Neuronal stem cell (in vitro differentiated cells): Measurements from ENCODE around the gene AFAP1.
A peak's percentile ranks its signal among the peaks of the same experiment; 100 is the strongest.

Experiments used
- DNase-seq: peaks from one replicate; pipeline ENCODE4 v3.0.0-alpha.2; 2013; ENCODE audit warnings: low spot score
- H2AFZ ChIP-seq: one replicate; pipeline ENCODE4 v1.6.1; 2013; ENCODE audit warnings: mild to moderate bottlenecking, low read length, inconsistent platforms
- H2AK5ac ChIP-seq: 2 replicates; pipeline ENCODE4 v1.6.1; 2013; ENCODE audit warnings: low read depth, mild to moderate bottlenecking, inconsistent platforms, low read length, moderate library complexity, mixed read lengths
- H2BK120ac ChIP-seq: 2 replicates; pipeline ENCODE4 v1.6.1; 2013; ENCODE audit warnings: low read depth, mild to moderate bottlenecking, inconsistent platforms, low read length, moderate library complexity, mixed read lengths
- H2BK12ac ChIP-seq: one replicate; pipeline ENCODE4 v1.6.1; 2013; ENCODE audit warnings: low read length, inconsistent platforms
- H2BK15ac ChIP-seq: 2 replicates; pipeline ENCODE4 v1.6.1; 2013; ENCODE audit warnings: mild to moderate bottlenecking, low read length, inconsistent platforms, mixed read lengths
- H2BK5ac ChIP-seq: one replicate; pipeline ENCODE4 v1.6.1; 2013; ENCODE audit warnings: inconsistent platforms, mild to moderate bottlenecking, low read length, moderate library complexity
- H3K14ac ChIP-seq: one replicate; pipeline ENCODE4 v1.6.1; 2013; ENCODE audit warnings: low read length, inconsistent platforms
- H3K18ac ChIP-seq: 2 replicates; pipeline ENCODE4 v1.6.1; 2013; ENCODE audit warnings: low read length, inconsistent platforms
- H3K23ac ChIP-seq: 2 replicates; pipeline ENCODE4 v1.6.1; 2013; ENCODE audit warnings: low read depth, mild to moderate bottlenecking, mixed read lengths, low read length, inconsistent platforms; ENCODE audit not compliant: poor library complexity
- H3K27ac ChIP-seq: replicated peaks from 3 replicates; pipeline ENCODE4 v1.5.1; 2013; ENCODE audit warnings: low read length, inconsistent platforms
- H3K27me3 ChIP-seq, 3 experiments: 2 replicates each; pipeline ENCODE4 v1.6.1; 2013; ENCODE audit warnings: low read length in 3 of 3, mild to moderate bottlenecking in 2 of 3, inconsistent platforms in 1 of 3, low read depth in 1 of 3, mixed read lengths in 1 of 3, moderate library complexity in 1 of 3; ENCODE audit not compliant: control insufficient read depth in 3 of 3, insufficient read depth in 3 of 3
- H3K36me3 ChIP-seq, 2 donors: replicated peaks in 1 of 2; 2 replicates each; pipeline ENCODE4 v1.6.1; 2013; ENCODE audit warnings: low read length in 2 of 2; ENCODE audit not compliant: control insufficient read depth in 2 of 2, insufficient read depth in 2 of 2
- H3K4ac ChIP-seq: 2 replicates; pipeline ENCODE4 v1.6.1; 2013; ENCODE audit warnings: inconsistent platforms, mild to moderate bottlenecking, low read length, moderate library complexity
- H3K4me1 ChIP-seq, 2 donors: 1 replicate in 1 of 2; 2 replicates in 1 of 2; pipeline ENCODE4 v1.6.1; 2013; ENCODE audit warnings: low read length in 2 of 2, low read depth in 1 of 2; ENCODE audit not compliant: control insufficient read depth in 2 of 2, insufficient read depth in 1 of 2
- H3K4me2 ChIP-seq: one replicate; pipeline ENCODE4 v1.6.1; 2013; ENCODE audit warnings: mild to moderate bottlenecking, low read length, inconsistent platforms; ENCODE audit not compliant: insufficient read depth, poor library complexity, severe bottlenecking
- H3K4me3 ChIP-seq, 2 donors: 2 replicates each; pipeline ENCODE4 v1.5.1; 2013; ENCODE audit warnings: low read length in 2 of 2, mild to moderate bottlenecking in 2 of 2, inconsistent platforms in 1 of 2, moderate library complexity in 1 of 2
- H3K79me1 ChIP-seq: one replicate; pipeline ENCODE4 v1.6.1; 2013; ENCODE audit warnings: low read depth, mild to moderate bottlenecking, inconsistent platforms, low read length, moderate library complexity
- H3K9ac ChIP-seq: one replicate; pipeline ENCODE4 v1.6.1; 2013; ENCODE audit warnings: mild to moderate bottlenecking, low read depth, low read length, inconsistent platforms; ENCODE audit not compliant: poor library complexity
- H3K9me3 ChIP-seq, 2 donors: replicated peaks in 1 of 2; 2 replicates each; pipeline versions ENCODE3 to v1.6.1; 2013; ENCODE audit warnings: low read length in 2 of 2, mild to moderate bottlenecking in 2 of 2, inconsistent platforms in 1 of 2, low read depth in 1 of 2, mixed read lengths in 1 of 2, moderate library complexity in 1 of 2; ENCODE audit not compliant: control insufficient read depth in 2 of 2, insufficient read depth in 1 of 2
- H4K8ac ChIP-seq: one replicate; pipeline ENCODE4 v1.6.1; 2013; ENCODE audit warnings: low read depth, mild to moderate bottlenecking, inconsistent platforms, low read length, moderate library complexity
- H4K91ac ChIP-seq: one replicate; pipeline ENCODE4 v1.6.1; 2013; ENCODE audit warnings: low read length, low read depth, mild to moderate bottlenecking, inconsistent platforms; ENCODE audit not compliant: poor library complexity
- WGBS, 2 donors: extraction: QIAGEN DNeasy Blood & Tissue Kit; methylation state at CpG; one replicate each; pipeline ENCODE4 v1.1.7; 2013; ENCODE audit warnings: missing lambda C conversion rate in 2 of 2, mixed read lengths in 1 of 2; ENCODE audit not compliant: insufficient read length in 2 of 2, insufficient replicate concordance in 1 of 2; ENCODE audit errors: extremely low coverage in 2 of 2; 5-methylcytosine and 5-hydroxymethylcytosine counted together

AFAP1 gene

DNA sequence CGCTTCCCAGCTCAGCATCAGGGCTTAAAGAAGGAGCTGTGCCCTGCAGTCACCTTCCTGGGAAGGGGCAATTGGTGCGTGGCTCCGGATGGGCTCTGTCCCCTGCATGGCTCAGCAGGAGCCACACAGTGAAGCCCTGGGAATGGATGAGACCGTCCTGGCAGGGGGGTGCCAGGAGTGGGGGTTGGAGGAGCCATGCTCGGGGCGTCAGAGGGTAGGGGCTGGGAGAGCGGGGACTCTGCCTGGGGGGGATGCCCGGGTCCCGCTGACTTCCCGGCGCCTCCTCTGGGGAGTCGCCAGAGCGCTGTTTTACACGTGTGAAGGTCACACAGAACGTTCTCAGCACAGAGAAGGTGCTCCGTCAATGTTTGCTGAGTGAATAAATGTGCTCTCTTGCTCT is 184.1 kb downstream of the AFAP1 start:
- no peak overlapping the region for H4K8ac ChIP-seq
- H2AFZ ChIP-seq, result no peak overlapping the region
- no CpG with 5 or more reads among the region's 16 CpGs for WGBS, 2 donors
- H3K23ac ChIP-seq, result peak overlapping the region; percentile 45
- no peaks in the 10 kb centered on the region for H3K9me3 ChIP-seq
- no peak overlapping the region for H3K14ac ChIP-seq
- H3K4ac ChIP-seq, result no peak overlapping the region
- H2BK15ac ChIP-seq, result peak overlapping the region; percentile 24
- peak overlapping the region in 1 of 2 donors; percentile 22 for H3K4me3 ChIP-seq
- H3K27ac ChIP-seq, result no peak overlapping the region
- H2BK5ac ChIP-seq, result no peak overlapping the region
- peaks cover 2% of the 10 kb centered on the region for H3K79me1 ChIP-seq
- peak overlapping the region; percentile 4 for H2BK12ac ChIP-seq
- peak overlapping the region; percentile 74 for H3K18ac ChIP-seq
- DNase-seq, result no peak
- peaks cover 0 to 8% (median 0%) of the 10 kb centered on the region in 3 experiments for H3K27me3 ChIP-seq
- H3K9ac ChIP-seq, result no peak overlapping the region
- no peaks in the 10 kb centered on the region for H3K36me3 ChIP-seq
- no peak overlapping the region for H3K4me2 ChIP-seq
- H2BK120ac ChIP-seq, result peak overlapping the region; percentile 53
- peaks cover 9 to 17% of the 10 kb centered on the region in 2 donors for H3K4me1 ChIP-seq
- no peak overlapping the region for H4K91ac ChIP-seq
- H2AK5ac ChIP-seq, result peak overlapping the region; percentile 76

DNA sequence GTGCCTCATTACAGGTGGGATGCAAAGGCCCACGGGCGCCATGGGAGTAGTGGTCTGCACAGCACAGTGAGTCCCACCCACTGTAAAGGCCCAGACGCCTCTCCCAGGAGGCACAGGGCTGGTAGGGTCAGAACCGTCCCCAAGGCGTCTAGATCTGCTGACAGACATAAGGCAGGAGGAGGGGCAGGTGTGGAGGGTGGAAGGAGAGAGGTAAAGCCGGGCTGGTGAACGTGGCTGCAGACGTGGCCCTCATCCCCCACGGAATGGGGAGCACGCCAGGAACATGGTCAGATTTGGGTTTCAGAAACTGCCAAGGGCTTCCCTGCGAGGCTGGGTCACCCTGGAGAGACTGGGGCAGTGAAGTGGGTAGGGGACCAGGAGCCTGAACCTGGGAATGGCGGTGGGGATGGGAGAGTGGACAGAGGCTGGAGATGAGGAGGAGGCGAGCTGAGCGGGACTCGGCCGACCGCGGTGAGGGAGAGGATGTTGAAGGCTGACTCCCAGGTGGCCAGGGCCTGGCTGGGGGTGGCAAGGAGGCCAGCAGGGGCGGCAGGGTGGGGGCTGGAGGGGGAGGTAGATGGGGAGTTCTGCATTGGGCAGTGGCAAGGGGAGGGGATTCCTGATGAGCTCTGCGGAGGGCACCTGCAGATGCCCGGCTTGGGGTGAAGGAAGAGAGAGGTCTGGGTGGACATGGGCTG is 184.9 kb downstream of the AFAP1 start:
- WGBS, 2 donors, result no CpG with 5 or more reads among the region's 21 CpGs
- Histone ChIP-seq H2AK5ac (peak overlapping the region; percentile 43), H4K91ac (no peak overlapping the region), H3K23ac (peak overlapping the region; percentile 81), H2BK120ac (peak overlapping the region; percentile 53), H3K4me2 (no peak overlapping the region), H3K14ac (peak overlapping the region; percentile 67), H3K27ac (no peak overlapping the region), H3K18ac (peak overlapping the region; percentile 25), H3K36me3 (no peaks in the 10 kb centered on the region), H3K9ac (peak overlapping the region; percentile 55), H3K4me3 (no peak overlapping the region), H3K79me1 (peaks cover 2% of the 10 kb centered on the region), H4K8ac (no peak overlapping the region), H2BK15ac (no peak overlapping the region), H2BK5ac (no peak overlapping the region), H3K4me1 (peaks cover 9 to 17% of the 10 kb centered on the region in 2 donors), H3K4ac (no peak overlapping the region), H3K27me3 (peaks cover 0 to 11% (median 0%) of the 10 kb centered on the region in 3 experiments), H3K9me3 (no peaks in the 10 kb centered on the region), H2AFZ (no peak overlapping the region), H2BK12ac (peak overlapping the region; percentile 30)
- DNase-seq, result no peak

DNA sequence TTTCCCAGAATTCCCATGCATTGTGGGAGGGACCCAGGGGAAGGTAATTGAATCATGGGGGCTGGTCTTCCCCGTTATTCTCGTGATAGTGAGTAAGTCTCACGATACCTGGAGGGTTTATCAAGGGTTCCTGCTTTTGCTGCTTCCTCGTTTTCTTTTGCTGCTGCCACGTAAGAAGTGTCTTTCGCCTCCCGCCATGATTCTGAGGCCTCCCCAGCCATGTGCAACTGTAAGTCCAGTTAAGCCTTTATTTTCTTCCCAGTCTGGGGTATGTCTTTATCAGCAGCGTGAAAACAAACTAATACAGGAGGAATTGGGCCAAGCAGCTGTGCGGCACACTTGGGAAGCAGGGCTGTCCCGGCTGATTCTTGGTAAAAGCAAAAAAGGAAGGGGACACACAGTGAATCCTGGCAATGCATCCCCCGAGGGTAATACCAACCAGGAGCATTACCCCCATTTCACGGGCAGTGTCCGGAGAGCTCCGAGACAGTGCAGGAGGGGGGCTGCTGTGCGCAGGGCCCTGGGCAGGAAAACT is 185.7 kb downstream of the AFAP1 start:
- Histone ChIP-seq H3K27ac (no peak overlapping the region), H2BK5ac (peak overlapping the region; percentile 30), H3K18ac (no peak overlapping the region), H2BK15ac (no peak overlapping the region), H4K91ac (no peak overlapping the region), H3K9me3 (no peaks in the 10 kb centered on the region), H3K23ac (no peak overlapping the region), H3K9ac (no peak overlapping the region), H2BK120ac (no peak overlapping the region), H3K4me1 (peaks cover 9 to 17% of the 10 kb centered on the region in 2 donors), H3K36me3 (no peaks in the 10 kb centered on the region), H2AFZ (no peak overlapping the region), H4K8ac (no peak overlapping the region), H3K27me3 (peaks cover 0 to 11% (median 0%) of the 10 kb centered on the region in 3 experiments), H3K4me3 (no peak overlapping the region), H3K14ac (no peak overlapping the region), H3K4ac (no peak overlapping the region), H2BK12ac (no peak overlapping the region), H2AK5ac (no peak overlapping the region), H3K4me2 (no peak overlapping the region), H3K79me1 (peaks cover 2% of the 10 kb centered on the region)
- no peak for DNase-seq
- WGBS, 2 donors, result no CpG with 5 or more reads among the region's 15 CpGs

DNA sequence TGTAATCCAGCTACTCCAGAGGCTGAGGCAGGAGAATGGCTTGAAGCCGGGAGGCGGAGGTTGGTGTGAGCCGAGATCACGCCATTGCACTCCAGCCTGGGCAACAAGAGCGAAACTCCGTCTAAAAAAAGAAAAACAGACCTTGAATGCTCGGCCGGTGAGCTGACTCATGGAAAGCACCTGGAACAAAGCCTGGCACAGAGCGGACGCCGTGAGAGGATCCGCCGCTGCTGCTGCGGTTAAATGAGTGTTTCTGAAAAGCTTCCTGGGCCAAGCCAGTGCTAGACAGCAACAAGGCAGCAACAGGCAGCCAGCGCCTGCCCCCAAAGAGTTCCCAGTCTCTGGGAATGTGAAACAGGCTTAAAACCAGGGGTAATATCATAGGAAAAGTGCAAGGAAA is 186.4 kb downstream of the AFAP1 start:
- no peak for DNase-seq
- Histone ChIP-seq H3K79me1 (peaks cover 2% of the 10 kb centered on the region), H3K36me3 (no peaks in the 10 kb centered on the region), H2BK5ac (peak overlapping the region; percentile 30), H3K4me1 (peaks cover 9 to 14% of the 10 kb centered on the region in 2 donors), H2BK15ac (no peak overlapping the region), H3K9me3 (no peaks in the 10 kb centered on the region), H3K27me3 (peaks cover 0 to 11% (median 0%) of the 10 kb centered on the region in 3 experiments), H2BK120ac (no peak overlapping the region), H2AK5ac (no peak overlapping the region), H3K23ac (no peak overlapping the region), H4K91ac (no peak overlapping the region), H3K27ac (no peak overlapping the region), H4K8ac (no peak overlapping the region), H3K14ac (no peak overlapping the region), H3K18ac (no peak overlapping the region), H2AFZ (no peak overlapping the region), H3K9ac (no peak overlapping the region), H2BK12ac (no peak overlapping the region), H3K4me2 (no peak overlapping the region), H3K4me3 (no peak overlapping the region), H3K4ac (no peak overlapping the region)
- no CpG with 5 or more reads among the region's 15 CpGs for WGBS, 2 donors
